Uterus (tissue), 4 donors: ENCODE measurements around the gene STK25. TPM values are rescaled to one million over a fixed set of nuclear protein-coding genes. Genes with fewer than 3 reads are reported as not detected.
A peak's percentile ranks its signal among the peaks of the same experiment; 100 is the strongest.

Experiments used
- DNase-seq, 2 donors: peaks; one replicate each; pipeline ENCODE4 v3.0.0-alpha.2; 2019 to 2020
- H3K27ac ChIP-seq, 2 donors: fragments of 200-600 bp; sonication (generic); 1 replicate in 1 of 2; 2 replicates in 1 of 2; pipeline ENCODE4 v1.5.1; 2016 to 2018
- H3K27me3 ChIP-seq, 2 donors: fragments of 200-600 bp; sonication (generic); one replicate each; pipeline ENCODE4 v1.5.1; 2018 to 2019; ENCODE audit warnings: control low read depth in 1 of 2
- H3K36me3 ChIP-seq, 2 donors: fragments of 200-600 bp; sonication (generic); one replicate each; pipeline ENCODE4 v1.5.1; 2019; ENCODE audit warnings: control low read depth in 1 of 2
- H3K4me1 ChIP-seq, 2 donors: fragments of 200-600 bp; sonication (generic); one replicate each; pipeline ENCODE4 v1.5.1; 2018 to 2019; ENCODE audit warnings: control low read depth in 1 of 2
- H3K4me3 ChIP-seq, 2 donors: fragments of 200-600 bp; sonication (generic); 1 replicate in 1 of 2; 2 replicates in 1 of 2; pipeline ENCODE4 v1.5.1; 2018 to 2019; ENCODE audit warnings: mild to moderate bottlenecking in 1 of 2
- H3K9me3 ChIP-seq, 2 donors: fragments of 200-600 bp; sonication (generic); one replicate each; pipeline ENCODE4 v1.5.1; 2019; ENCODE audit warnings: control low read depth in 1 of 2
- POLR2A ChIP-seq, 2 donors: fragments of 450-650 bp; IDR thresholded peaks; one replicate each; pipeline ENCODE4 v1.6.1; 2016; ENCODE audit warnings: antibody characterized with exemption in 2 of 2, mild to moderate bottlenecking in 1 of 2, moderate library complexity in 1 of 2
- intact Hi-C: fragments of 100-400 bp; cut with DNase I; formaldehyde crosslinking; loops from one replicate; pipeline ENCODE4 v1.15.1; 2023; ENCODE audit warnings: low total_unique reads
- total RNA-seq, 4 donors: library from RNA; depleted of rRNA in 3 of 4; stranded (reverse); fragments of >200 nt in 3 of 4; gene quantifications; one replicate each; pipeline versions ENCODE4 v1.1.0 to v1.2.4, GENCODE V29; 2014 to 2023
- TF ChIP-seq, protein P1 (sequence below), 4 experiments: fragments of 200-600 bp in 2 of 4; fragments of 450-650 bp in 2 of 4; sonication (generic) in 2 of 4; IDR thresholded peaks; one replicate each; pipeline ENCODE4 v1.5.1; 2016 to 2019; ENCODE audit warnings: antibody characterized with exemption in 4 of 4, mild to moderate bottlenecking in 2 of 4, moderate library complexity in 1 of 4
- donor health status: DM: yes; HTN: yes; CAD: no.

STK25 gene
- 100 to 1,000 TPM in 3 of 4 donors, 10 to 100 TPM in 1; 77.6 to 191 (median 165) TPM for total RNA-seq

- peak; percentile 96 to 98 for DNase-seq
- Histone ChIP-seq H3K27ac (peak within 1 kb of the TSS; percentile 83 to 92), H3K4me1 (no peaks in the 10 kb centered on the region), H3K36me3 (no peaks in the 10 kb centered on the region), H3K4me3 (peak within 1 kb of the TSS; percentile 72 to 98), H3K9me3 (no peaks in the 10 kb centered on the region), H3K27me3 (no peaks in the 10 kb centered on the region)
- TF ChIP-seq, protein P1, sequence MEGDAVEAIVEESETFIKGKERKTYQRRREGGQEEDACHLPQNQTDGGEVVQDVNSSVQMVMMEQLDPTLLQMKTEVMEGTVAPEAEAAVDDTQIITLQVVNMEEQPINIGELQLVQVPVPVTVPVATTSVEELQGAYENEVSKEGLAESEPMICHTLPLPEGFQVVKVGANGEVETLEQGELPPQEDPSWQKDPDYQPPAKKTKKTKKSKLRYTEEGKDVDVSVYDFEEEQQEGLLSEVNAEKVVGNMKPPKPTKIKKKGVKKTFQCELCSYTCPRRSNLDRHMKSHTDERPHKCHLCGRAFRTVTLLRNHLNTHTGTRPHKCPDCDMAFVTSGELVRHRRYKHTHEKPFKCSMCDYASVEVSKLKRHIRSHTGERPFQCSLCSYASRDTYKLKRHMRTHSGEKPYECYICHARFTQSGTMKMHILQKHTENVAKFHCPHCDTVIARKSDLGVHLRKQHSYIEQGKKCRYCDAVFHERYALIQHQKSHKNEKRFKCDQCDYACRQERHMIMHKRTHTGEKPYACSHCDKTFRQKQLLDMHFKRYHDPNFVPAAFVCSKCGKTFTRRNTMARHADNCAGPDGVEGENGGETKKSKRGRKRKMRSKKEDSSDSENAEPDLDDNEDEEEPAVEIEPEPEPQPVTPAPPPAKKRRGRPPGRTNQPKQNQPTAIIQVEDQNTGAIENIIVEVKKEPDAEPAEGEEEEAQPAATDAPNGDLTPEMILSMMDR (IDR thresholded peaks at IDR 0.05): peak in 3 of 4 experiments; percentile 6 to 31 (median 11)
- TF ChIP-seq POLR2A (IDR thresholded peaks at IDR 0.05): peak; percentile 39 to 83
- intact Hi-C loops: no loop called here
Observed at GRCh38 chr2:241508240-241509154, at the start of gene STK25. TSS of gene STK25 (minus strand) at chr2:241508584. CDS start at chr2:241508035, 549 bp downstream.

GRCh38 chr2:241556746-241557145 is 48.4 kb upstream of the STK25 start:
- intact Hi-C loops: no loop called here
- TF ChIP-seq, protein P1 (IDR thresholded peaks at IDR 0.05): no peak
- no peak for TF ChIP-seq POLR2A (IDR thresholded peaks at IDR 0.05)
- H3K36me3 ChIP-seq: no peaks in the 10 kb centered on the region
- DNase-seq: no peak
- peaks cover 0 to 8% of the 10 kb centered on the region in 2 donors for H3K4me1 ChIP-seq
- H3K9me3 ChIP-seq: peaks cover 0 to 6% of the 10 kb centered on the region in 2 donors
- no peak overlapping the region for H3K4me3 ChIP-seq
- H3K27ac ChIP-seq: no peak overlapping the region
- H3K27me3 ChIP-seq: no peaks in the 10 kb centered on the region

DNA sequence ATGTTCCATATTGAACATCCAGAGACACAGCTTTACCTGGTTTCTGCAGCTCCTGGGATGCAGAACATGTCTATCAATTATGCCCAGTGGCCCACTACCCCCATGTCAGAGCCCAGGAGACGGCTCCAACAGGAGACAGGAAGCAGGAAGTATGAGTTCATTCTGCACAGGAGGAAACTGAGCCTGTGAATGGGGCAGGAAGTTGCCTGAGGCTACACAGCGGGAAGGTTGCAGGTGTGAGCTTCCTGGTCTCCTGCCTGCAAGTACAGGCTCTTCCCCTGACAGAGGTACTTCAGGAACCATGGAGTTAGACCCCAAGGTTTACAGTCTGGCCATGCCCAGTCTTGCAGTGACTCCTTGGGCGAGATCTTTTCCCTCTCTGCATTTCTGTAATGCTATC is 47.3 kb upstream of the STK25 start:
- DNase-seq: no peak
- H3K36me3 ChIP-seq: no peaks in the 10 kb centered on the region
- no peaks in the 10 kb centered on the region for H3K27me3 ChIP-seq
- peaks cover 0 to 6% of the 10 kb centered on the region in 2 donors for H3K9me3 ChIP-seq
- no peak for TF ChIP-seq POLR2A (IDR thresholded peaks at IDR 0.05)
- TF ChIP-seq, protein P1 (IDR thresholded peaks at IDR 0.05): no peak
- intact Hi-C loops: no loop called here
- H3K4me3 ChIP-seq: no peak overlapping the region
- H3K4me1 ChIP-seq: peaks cover 0 to 6% of the 10 kb centered on the region in 2 donors
- H3K27ac ChIP-seq: no peak overlapping the region

GRCh38 chr2:241554610-241555322 is 46.4 kb upstream of the STK25 start:
- Histone ChIP-seq H3K27ac (no peak overlapping the region), H3K27me3 (no peaks in the 10 kb centered on the region), H3K4me1 (no peaks in the 10 kb centered on the region), H3K9me3 (peaks cover 0 to 6% of the 10 kb centered on the region in 2 donors), H3K36me3 (no peaks in the 10 kb centered on the region), H3K4me3 (no peak overlapping the region)
- intact Hi-C loops: no loop called here
- TF ChIP-seq POLR2A (IDR thresholded peaks at IDR 0.05): no peak
- TF ChIP-seq, protein P1 (IDR thresholded peaks at IDR 0.05): no peak
- DNase-seq: no peak
